Lower lobe of right lung (tissue), 2 donors: ENCODE data around the gene MYOM3. TPM values are rescaled to one million over a fixed set of nuclear protein-coding genes. Genes with fewer than 3 reads are reported as not detected.

Source experiments
- ATAC-seq, 2 donors: fragments of 200-7000 bp; cut with Tn5 transposase; one replicate each; pipeline ENCODE4 v1.9.1; 2020 to 2022; ENCODE audit warnings: mild to moderate bottlenecking in 2 of 2, moderate library complexity in 2 of 2
- DNase-seq: peaks from one replicate; pipeline ENCODE4 v3.0.0-alpha.2; 2020
- H3K27ac ChIP-seq: fragments of 200-600 bp; one replicate; pipeline ENCODE4 v1.8.0; 2022
- H3K27me3 ChIP-seq: fragments of 200-600 bp; one replicate; pipeline ENCODE4 v1.8.0; 2022; ENCODE audit warnings: low read depth
- H3K36me3 ChIP-seq: fragments of 200-600 bp; one replicate; pipeline ENCODE4 v1.8.0; 2022; ENCODE audit warnings: mild to moderate bottlenecking
- H3K4me1 ChIP-seq: fragments of 200-600 bp; one replicate; pipeline ENCODE4 v1.8.0; 2022
- H3K4me3 ChIP-seq: fragments of 200-600 bp; one replicate; pipeline ENCODE4 v1.8.0; 2022; ENCODE audit warnings: mild to moderate bottlenecking
- H3K9me3 ChIP-seq: fragments of 200-600 bp; one replicate; pipeline ENCODE4 v1.8.0; 2022
- CTCF ChIP-seq: fragments of 200-600 bp; IDR thresholded peaks from one replicate; pipeline ENCODE4 v1.8.0; 2022; ENCODE audit warnings: antibody characterized with exemption, mild to moderate bottlenecking
- intact Hi-C: fragments of 100-400 bp; cut with DNase I; formaldehyde crosslinking; loops from one replicate; pipeline ENCODE4 v1.11.0; 2022
- total RNA-seq: library from RNA; stranded (reverse); fragmentation: NEBNext Ultra II Directional; extraction: Animal tissue kit (Norgen Biotek cat#: 25700); gene quantifications from one replicate; pipeline ENCODE4 v1.2.1, GENCODE V29; 2021
- donor health status: DM: no; HTN: yes; CAD: no; lungs with severe emphysema.

Gene MYOM3
- total RNA-seq, 1 donor from 2014 or later: 0.15 TPM

GRCh38 chr1:24058671-24059455, 53.1 kb downstream of the MYOM3 start:
- H3K27me3 ChIP-seq: no peaks in the 10 kb centered on the region
- H3K9me3 ChIP-seq: no peaks in the 10 kb centered on the region
- ATAC-seq: no peak
- no peak for DNase-seq
- no peak overlapping the region for H3K4me3 ChIP-seq
- no peak overlapping the region for H3K27ac ChIP-seq
- no peaks in the 10 kb centered on the region for H3K4me1 ChIP-seq
- H3K36me3 ChIP-seq: no peaks in the 10 kb centered on the region
- intact Hi-C loops: no loop called here
- TF ChIP-seq CTCF: no peak

GRCh38 chr1:24057171-24057570, 54.8 kb downstream of the MYOM3 start:
- H3K4me3 ChIP-seq: no peak overlapping the region
- ATAC-seq (no peak), DNase-seq (no peak)
- H3K27ac ChIP-seq: no peak overlapping the region
- no peak for TF ChIP-seq CTCF
- H3K27me3 ChIP-seq: no peaks in the 10 kb centered on the region
- no peaks in the 10 kb centered on the region for H3K9me3 ChIP-seq
- intact Hi-C loops: no loop called here
- H3K36me3 ChIP-seq: no peaks in the 10 kb centered on the region
- H3K4me1 ChIP-seq: peaks cover under 1% of the 10 kb centered on the region

GRCh38 chr1:24055681-24056080, 56.3 kb downstream of the MYOM3 start:
- ATAC-seq: no peak
- TF ChIP-seq CTCF: no peak

GRCh38 chr1:24052220-24052619, 59.7 kb downstream of the MYOM3 start:
- intact Hi-C loops: no loop called here
- peaks cover 11% of the 10 kb centered on the region for H3K4me1 ChIP-seq
- no peaks in the 10 kb centered on the region for H3K9me3 ChIP-seq
- H3K27ac ChIP-seq: no peak overlapping the region
- TF ChIP-seq CTCF: no peak
- no peak overlapping the region for H3K4me3 ChIP-seq
- no peaks in the 10 kb centered on the region for H3K27me3 ChIP-seq
- H3K36me3 ChIP-seq: no peaks in the 10 kb centered on the region
- ATAC-seq: peak; percentile 76 to 89
- DNase-seq: no peak

More at GRCh38 chr1:24055681-24056080, 56.3 kb downstream of the MYOM3 start:
- H3K27ac ChIP-seq: no peak overlapping the region
- no peaks in the 10 kb centered on the region for H3K36me3 ChIP-seq
- no peak overlapping the region for H3K4me3 ChIP-seq
- no peaks in the 10 kb centered on the region for H3K27me3 ChIP-seq
- no peaks in the 10 kb centered on the region for H3K9me3 ChIP-seq
- DNase-seq: no peak
- peaks cover 11% of the 10 kb centered on the region for H3K4me1 ChIP-seq
- intact Hi-C loops: no loop called here

GRCh38 chr1:24051206-24051945, 60.6 kb downstream of the MYOM3 start:
- Histone ChIP-seq H3K36me3 (no peaks in the 10 kb centered on the region), H3K4me3 (no peak overlapping the region), H3K27me3 (no peaks in the 10 kb centered on the region), H3K4me1 (peaks cover 17% of the 10 kb centered on the region), H3K9me3 (no peaks in the 10 kb centered on the region), H3K27ac (no peak overlapping the region)
- ATAC-seq (no peak), DNase-seq (no peak)
- intact Hi-C loops: no loop called here
- no peak for TF ChIP-seq CTCF
